BE2C (cell line): ENCODE measurements around the gene CPED1.

ENCODE experiments used
- DNase-seq: peaks from one replicate; pipeline ENCODE4 v3.0.0-alpha.2; 2020
- H3K27me3 ChIP-seq: fragments of 250-450 bp; sonication (Bioruptor Pico); 2 replicates; pipeline ENCODE4 v1.5.1; 2020; ENCODE audit warnings: mild to moderate bottlenecking
- H3K36me3 ChIP-seq: fragments of 250-450 bp; sonication (Bioruptor Pico); 2 replicates; pipeline ENCODE4 v1.5.1; 2020; ENCODE audit warnings: mild to moderate bottlenecking
- H3K4me1 ChIP-seq: fragments of 250-450 bp; sonication (Bioruptor Pico); 2 replicates; pipeline ENCODE4 v1.5.1; 2020
- H3K4me3 ChIP-seq: 2 replicates; pipeline ENCODE4 v1.5.1; 2011; ENCODE audit warnings: low read depth, low read length
- H3K9me3 ChIP-seq: fragments of 250-450 bp; sonication (Bioruptor Pico); 2 replicates; pipeline ENCODE4 v1.5.1; 2020
- TF ChIP-seq, protein P1 (sequence below): IDR thresholded peaks from 2 replicates; pipeline ENCODE4 v1.5.1; 2012; ENCODE audit warnings: mild to moderate bottlenecking, low read depth, low read length

CPED1 gene

DNA sequence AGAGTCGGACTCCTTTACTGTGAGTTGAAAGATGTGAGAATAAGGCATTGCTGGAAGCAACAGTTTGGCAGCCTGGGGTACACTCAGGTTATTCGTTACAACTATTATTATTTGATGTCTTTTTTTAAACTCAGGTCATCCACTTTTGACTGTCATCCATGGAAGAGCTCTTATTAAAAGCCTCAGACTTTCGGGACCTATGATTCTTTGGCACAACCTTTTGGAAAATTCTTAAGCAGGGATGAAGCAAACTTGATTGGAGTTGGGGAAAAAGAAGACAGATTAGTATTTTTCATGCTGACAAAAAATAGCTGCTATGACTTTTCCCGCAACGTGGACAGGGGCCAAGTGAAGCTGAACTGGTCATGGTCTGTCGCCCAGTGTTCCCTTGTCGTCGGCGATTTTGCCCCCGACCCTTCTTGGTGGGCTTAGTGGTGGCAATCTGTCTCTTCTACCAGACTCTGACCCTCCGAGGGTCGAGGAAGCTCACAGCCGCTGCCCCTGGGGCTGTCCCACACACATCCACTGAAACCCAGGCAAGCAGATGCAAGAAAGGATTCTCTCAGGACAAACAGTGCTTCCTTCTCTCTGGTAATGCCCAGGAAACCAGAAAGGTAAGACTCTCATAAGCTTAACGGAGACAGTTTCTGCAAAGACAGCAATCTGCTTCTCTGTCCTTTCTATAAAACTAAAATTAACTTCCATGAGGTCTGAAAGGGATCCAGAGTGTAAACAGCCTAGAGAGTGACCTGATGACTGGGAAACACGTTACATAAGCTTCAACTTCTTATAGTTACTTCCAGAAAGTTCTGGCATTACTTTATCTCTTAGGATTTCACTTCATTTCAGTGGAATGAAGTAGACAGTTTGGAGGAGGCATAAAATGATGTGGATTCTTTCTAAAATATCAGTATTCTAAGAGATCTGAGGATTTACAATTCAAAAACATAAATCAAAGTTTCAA lies 1.0 kb downstream of the CPED1 start:
- Histone ChIP-seq H3K4me3 (no peak overlapping the region), H3K4me1 (peaks cover 5% of the 10 kb centered on the region; the same call in 1 of the 2 replicates), H3K27me3 (peaks cover 61% of the 10 kb centered on the region), H3K9me3 (no peaks in the 10 kb centered on the region), H3K36me3 (no peaks in the 10 kb centered on the region)
- TF ChIP-seq, protein P1, sequence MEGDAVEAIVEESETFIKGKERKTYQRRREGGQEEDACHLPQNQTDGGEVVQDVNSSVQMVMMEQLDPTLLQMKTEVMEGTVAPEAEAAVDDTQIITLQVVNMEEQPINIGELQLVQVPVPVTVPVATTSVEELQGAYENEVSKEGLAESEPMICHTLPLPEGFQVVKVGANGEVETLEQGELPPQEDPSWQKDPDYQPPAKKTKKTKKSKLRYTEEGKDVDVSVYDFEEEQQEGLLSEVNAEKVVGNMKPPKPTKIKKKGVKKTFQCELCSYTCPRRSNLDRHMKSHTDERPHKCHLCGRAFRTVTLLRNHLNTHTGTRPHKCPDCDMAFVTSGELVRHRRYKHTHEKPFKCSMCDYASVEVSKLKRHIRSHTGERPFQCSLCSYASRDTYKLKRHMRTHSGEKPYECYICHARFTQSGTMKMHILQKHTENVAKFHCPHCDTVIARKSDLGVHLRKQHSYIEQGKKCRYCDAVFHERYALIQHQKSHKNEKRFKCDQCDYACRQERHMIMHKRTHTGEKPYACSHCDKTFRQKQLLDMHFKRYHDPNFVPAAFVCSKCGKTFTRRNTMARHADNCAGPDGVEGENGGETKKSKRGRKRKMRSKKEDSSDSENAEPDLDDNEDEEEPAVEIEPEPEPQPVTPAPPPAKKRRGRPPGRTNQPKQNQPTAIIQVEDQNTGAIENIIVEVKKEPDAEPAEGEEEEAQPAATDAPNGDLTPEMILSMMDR, result no peak
- DNase-seq, result no peak

DNA sequence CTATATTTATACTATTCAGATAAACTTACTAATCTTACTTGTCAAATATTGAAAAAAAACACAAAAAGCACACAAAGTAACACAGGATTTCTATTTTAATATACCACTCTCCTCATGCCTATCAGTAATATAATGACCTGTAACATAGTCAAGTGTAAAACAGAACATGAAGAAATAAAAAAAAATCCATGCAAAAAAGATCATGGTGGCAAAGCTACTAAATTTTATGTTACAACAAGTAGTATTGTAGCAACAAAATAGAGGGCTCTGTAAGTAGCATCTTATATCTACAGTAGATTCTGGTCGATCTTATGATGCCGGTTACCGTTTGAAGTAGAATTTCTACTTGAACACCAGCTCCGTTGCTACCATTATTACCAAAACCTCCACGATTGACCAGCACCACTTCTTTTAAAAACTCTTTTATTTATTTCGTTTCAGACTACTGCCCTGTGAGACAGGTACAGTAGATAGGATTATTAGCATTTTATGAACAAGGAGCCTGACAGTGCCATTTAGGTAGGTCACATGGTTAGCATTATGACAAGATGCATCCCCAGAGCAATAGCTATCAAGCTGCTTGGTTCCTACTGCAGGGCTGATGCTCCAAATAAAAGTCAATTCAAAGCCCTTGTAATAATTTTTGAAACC lies 2.1 kb downstream of the CPED1 start:
- Histone ChIP-seq H3K4me1 (no peaks in the 10 kb centered on the region), H3K4me3 (no peak overlapping the region), H3K9me3 (no peaks in the 10 kb centered on the region), H3K27me3 (peaks cover 71% of the 10 kb centered on the region), H3K36me3 (no peaks in the 10 kb centered on the region)
- TF ChIP-seq, protein P1, result no peak
- no peak for DNase-seq

DNA sequence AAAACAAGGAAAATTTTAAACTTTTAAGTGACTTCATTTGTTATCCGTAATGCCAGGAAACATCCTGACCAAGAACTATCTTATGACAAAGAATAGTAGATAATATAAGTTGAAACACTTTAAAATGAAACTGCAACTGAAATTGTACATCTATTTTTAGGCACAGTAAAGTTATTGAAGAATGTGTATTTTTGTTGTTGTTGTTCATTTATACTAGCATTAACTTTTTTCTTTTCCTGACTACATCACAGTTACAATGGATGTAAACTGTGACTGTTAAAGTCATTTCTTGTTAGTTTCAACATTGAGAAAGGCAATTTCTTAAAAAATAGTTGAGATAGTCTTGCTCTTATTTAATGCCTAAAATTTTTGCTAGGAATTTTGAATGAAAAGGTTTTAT lies 2.6 kb downstream of the CPED1 start:
- Histone ChIP-seq H3K4me1 (no peaks in the 10 kb centered on the region), H3K36me3 (no peaks in the 10 kb centered on the region), H3K9me3 (no peaks in the 10 kb centered on the region), H3K4me3 (no peak overlapping the region), H3K27me3 (peaks cover 74% of the 10 kb centered on the region)
- TF ChIP-seq, protein P1, result no peak
- no peak for DNase-seq

DNA sequence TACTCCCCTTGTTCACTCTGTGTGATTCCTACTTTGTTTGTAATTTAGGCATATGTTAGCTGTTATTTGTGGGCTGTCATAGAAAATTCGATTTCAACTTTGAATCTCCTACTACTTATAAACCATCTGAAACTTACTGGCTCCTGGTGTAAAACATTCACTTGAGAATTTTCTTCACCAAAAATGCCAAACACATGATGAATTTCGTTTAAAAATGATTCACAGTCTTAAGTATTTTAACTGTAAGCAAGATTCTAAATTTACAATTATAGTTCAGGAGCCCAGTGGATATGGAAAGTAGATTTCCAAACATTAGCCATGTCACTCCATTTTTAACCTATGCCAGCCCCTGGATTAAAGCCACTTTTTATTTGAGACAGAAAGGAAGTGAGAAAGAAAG lies 3.1 kb downstream of the CPED1 start:
- Histone ChIP-seq H3K4me1 (no peaks in the 10 kb centered on the region), H3K4me3 (no peak overlapping the region), H3K36me3 (no peaks in the 10 kb centered on the region), H3K27me3 (peaks cover 74% of the 10 kb centered on the region), H3K9me3 (no peaks in the 10 kb centered on the region)
- TF ChIP-seq, protein P1, result no peak
- DNase-seq, result no peak

DNA sequence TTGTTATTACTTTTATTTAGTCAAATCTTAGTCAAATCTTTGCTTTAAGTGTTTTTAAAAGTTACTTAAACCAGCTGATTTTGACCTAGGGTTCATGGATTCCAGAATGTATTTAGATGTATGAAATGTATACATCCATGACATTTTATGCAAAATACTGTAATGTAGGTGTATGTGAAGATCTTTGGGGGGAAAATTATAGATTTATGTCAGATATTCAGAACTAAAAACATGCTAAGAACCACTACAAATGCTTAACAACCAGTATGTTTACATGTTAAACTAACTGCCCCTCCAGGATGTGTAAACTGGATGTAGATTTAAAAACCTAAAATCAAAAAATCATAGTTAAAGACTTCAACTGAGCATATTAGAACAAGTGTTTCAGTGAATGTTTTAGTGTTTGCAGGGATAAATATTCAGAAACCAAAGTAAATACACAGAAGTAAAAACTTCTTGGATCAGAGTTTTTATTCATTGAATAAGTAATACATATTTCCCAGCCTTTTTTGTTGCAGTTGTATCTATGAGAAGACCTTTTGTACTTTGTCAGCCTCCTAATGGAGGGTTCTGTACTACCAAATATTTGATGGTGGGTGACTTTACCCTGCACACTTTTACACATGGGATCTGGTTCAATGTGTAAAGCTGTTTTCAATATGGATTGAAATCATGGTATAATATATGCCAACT lies 3.9 kb downstream of the CPED1 start:
- TF ChIP-seq, protein P1, result no peak
- no peaks in the 10 kb centered on the region for H3K4me1 ChIP-seq
- no peak for DNase-seq
- no peaks in the 10 kb centered on the region for H3K9me3 ChIP-seq
- H3K27me3 ChIP-seq, result peaks cover 74% of the 10 kb centered on the region
- no peak overlapping the region for H3K4me3 ChIP-seq
- no peaks in the 10 kb centered on the region for H3K36me3 ChIP-seq
